Astrocyte of the cerebellum (primary cell): ENCODE measurements around the gene PDGFRB.

Experiments used
- DNase-seq: peaks from one replicate; pipeline ENCODE4 v3.0.0-alpha.2; 2011; ENCODE audit warnings: low read depth
- H3K4me3 ChIP-seq: 2 replicates; pipeline ENCODE4 v1.5.1; 2011; ENCODE audit warnings: mild to moderate bottlenecking, low read depth, low read length, moderate library complexity
- CTCF ChIP-seq: IDR thresholded peaks from 2 replicates; pipeline ENCODE4 v1.5.1; 2012; ENCODE audit warnings: low read length, low read depth, moderate library complexity, mild to moderate bottlenecking; ENCODE audit errors: missing control alignments
- in situ Hi-C: cut with HindIII; loops from 2 replicates; pipeline ENCODE4 v1.10.0; 2017; ENCODE audit warnings: low sequenced_read_pairs

Gene PDGFRB

DNA sequence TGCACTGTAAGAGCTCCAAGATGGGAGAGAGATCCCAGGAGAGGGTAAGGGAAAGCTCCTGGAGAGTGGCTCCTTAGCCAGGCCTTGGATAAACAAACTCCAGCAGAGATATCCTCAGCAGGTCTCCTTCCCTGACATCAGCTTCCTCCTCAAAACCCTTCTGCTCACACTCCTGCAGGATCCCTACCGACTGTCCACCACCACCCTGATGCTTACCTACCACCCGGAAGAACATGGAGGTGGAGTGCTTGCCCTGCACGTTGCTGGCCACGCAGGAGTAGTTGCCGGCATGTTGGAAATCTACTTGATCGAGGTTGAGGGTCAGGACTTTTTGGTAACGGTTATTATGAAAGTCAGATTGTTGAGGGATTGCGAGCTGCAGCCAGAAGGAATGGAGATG lies 78.6 kb downstream of the PDGFRB start:
- DNase-seq: no peak
- no peak for TF ChIP-seq CTCF
- in situ Hi-C loops: no loop called here
- H3K4me3 ChIP-seq: no peak overlapping the region

- TF ChIP-seq CTCF: peak; percentile 8
- H3K4me3 ChIP-seq: no peak overlapping the region
- DNase-seq: no peak
- in situ Hi-C loops: no loop called here
These were observed 79.8 kb downstream of the PDGFRB start for GRCh38 chr5:150075806-150076205.

GRCh38 chr5:150075233-150075632 lies 80.4 kb downstream of the PDGFRB start:
- no peak for DNase-seq
- no peak overlapping the region for H3K4me3 ChIP-seq
- TF ChIP-seq CTCF: no peak
- in situ Hi-C loops: no loop called here

DNA sequence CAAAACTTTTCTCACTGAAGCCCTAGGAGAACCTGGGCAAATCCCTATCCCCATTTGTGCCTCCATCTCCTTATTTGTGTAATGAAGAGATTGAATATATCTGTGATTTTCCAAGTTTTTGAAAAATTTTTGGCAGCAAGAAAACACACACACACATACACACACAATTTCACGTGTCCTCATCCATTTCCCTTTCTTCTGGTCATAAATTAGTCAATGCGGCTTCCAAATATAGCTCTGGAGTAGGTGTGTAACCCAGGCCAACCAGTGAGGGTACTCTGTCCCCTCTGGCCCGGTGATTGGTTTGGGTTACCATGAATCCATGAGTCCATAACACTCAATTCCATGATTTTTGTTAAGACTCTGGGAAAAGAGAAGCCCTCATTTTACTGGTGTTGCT lies 82.0 kb downstream of the PDGFRB start:
- no peak overlapping the region for H3K4me3 ChIP-seq
- TF ChIP-seq CTCF: no peak
- DNase-seq: no peak
- in situ Hi-C loops: loop anchor here (5.0 kb wide), 1 partner anchor 34 kb away; no protein-coding TSS in a partner anchor

DNA sequence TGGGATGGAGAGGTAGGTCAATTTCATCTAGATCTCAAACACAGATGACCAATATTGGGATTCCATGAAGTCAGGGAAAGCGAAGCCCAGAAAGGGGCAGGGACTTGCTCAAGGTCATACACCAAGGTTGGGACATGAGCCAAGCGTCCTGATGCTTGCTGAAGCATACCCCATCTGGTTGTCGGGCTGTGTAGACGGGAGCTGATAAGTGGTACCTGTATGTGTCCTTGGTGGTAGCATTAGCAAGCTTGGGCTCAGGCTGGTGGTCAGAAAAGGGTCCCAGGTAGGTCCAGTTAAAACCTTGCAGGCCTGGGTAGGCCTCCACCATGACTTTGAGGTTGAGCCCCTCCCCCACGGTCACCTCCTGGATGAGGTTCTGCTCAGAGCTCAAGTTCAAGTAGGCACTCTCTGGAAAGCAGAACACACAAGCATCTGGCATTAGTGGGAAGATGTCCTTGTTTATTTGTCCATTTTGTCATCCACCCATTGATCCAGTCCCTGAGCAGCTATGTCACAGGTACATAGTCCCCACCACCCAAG lies 82.5 kb downstream of the PDGFRB start:
- no peak overlapping the region for H3K4me3 ChIP-seq
- TF ChIP-seq CTCF: no peak
- no peak for DNase-seq
- in situ Hi-C loops: loop anchor here (5.0 kb wide), 1 partner anchor 34 kb away; no protein-coding TSS in a partner anchor

GRCh38 chr5:150070821-150071220 lies 84.8 kb downstream of the PDGFRB start:
- in situ Hi-C loops: loop anchor here (5.0 kb wide), 1 partner anchor 36 kb away; no protein-coding TSS in a partner anchor
- no peak for TF ChIP-seq CTCF
- no peak for DNase-seq
- H3K4me3 ChIP-seq: no peak overlapping the region
